Femur (tissue), 1 donor: Measurements from ENCODE around the gene ITGB6.

Experiments used
- DNase-seq: peaks from one replicate; pipeline ENCODE4 v3.0.0-alpha.2; 2017

Gene ITGB6

GRCh38 chr2:160077912-160078810 lies 121.9 kb downstream of the ITGB6 start:
- no peak for DNase-seq

DNA sequence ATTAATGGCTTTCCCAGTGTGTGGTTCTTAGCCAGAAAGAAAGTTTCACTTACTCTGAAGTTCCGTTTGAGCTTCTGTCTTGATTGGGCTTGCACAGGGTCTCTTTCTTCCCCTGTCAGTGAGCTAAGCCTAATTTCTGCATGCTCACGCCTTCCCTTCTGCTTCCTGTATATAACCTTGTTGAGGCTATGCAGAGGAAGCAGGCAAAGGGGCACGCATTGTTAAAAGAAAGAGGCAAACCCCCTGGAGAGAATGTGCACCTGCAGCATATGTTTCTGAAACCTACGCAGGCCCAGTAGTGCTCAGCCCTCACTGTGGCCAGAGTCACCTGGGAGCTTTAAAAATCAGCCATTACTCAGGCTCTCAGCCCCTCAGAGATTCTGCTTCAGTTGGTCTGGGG lies 123.2 kb downstream of the ITGB6 start:
- no peak for DNase-seq

DNA sequence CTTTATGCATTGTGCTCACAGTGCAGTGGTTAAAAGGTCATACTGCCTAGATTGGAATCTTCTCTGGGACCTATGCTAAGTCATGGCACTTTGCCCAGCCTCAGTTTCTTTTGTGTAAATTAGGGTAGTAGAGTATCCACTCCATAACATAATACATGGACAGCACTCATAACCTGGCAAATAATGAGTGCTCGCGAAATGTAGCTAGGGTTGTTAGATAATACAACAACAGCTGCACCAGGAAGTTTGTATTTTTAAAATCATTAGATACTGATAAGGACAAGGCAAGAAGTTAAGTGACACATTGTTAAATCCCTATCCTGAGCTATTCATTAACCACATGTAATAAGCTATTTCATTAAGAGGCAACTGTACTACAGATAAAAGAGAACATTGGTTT lies 123.8 kb downstream of the ITGB6 start:
- DNase-seq: no peak

- DNase-seq: no peak
Observed at GRCh38 chr2:160075171-160075570, 124.9 kb downstream of the ITGB6 start.

GRCh38 chr2:160073284-160073888 lies 126.7 kb downstream of the ITGB6 start:
- DNase-seq: no peak

DNA sequence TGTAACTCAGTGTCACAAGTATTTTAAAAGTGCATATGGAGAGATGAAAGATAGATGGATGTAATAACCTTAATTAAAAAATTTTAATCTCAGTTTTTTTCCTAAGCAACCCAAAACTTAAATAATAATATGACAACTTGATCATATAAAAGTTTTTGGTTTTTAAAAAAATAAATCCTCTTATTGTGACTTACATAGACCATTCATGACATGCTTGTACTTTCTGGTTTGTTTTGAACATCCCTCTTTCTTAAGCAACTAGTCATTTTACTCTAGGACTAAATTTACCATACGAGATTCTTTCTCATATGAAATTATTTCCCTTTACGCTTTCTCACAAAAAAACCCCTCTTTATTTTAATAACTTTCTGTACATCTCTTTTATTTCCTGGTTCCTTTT lies 131.2 kb downstream of the ITGB6 start:
- no peak for DNase-seq

DNA sequence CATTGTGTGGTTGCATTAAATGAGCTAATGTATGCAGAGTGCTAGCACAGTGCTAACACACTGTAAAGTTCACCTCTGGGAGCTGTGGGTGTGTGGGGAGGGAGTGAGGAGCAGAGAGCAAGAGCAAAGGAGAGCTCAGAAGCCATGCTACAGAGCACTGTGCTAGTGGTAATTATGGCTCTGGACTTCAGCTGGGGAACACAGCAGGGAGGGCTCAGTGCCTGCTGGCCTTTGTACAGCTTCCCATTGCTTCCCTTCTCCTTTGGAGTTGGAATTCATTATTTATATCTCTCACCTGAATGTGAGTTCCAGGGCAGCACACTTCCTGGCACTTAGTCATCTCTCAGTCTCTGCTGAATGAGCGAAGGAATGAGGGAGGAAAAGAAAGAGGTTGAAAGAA lies 135.2 kb downstream of the ITGB6 start:
- DNase-seq: no peak

- DNase-seq: no peak
Observed at GRCh38 chr2:160063879-160064612, 136.0 kb downstream of the ITGB6 start.

DNA sequence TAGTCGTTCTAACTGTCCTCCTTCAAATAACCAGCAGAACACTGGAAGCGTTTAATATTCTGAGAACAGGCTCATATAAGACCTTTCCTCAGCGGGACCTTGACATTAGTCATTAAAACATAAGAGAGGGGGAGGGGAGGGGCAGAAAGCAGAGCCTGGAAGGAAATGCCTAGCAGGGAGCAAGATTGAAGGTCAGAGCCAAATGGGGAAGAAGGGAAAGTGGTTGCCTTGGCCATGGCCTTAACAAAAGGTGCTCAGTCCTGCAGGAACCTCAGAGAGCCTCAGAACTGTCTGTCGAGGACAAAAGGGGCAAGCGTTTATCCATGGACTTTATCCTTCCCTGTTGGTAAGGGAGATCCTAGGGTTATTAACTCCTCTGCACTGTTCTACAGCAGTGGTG lies 136.8 kb downstream of the ITGB6 start:
- no peak for DNase-seq

GRCh38 chr2:160062292-160063005 lies 137.6 kb downstream of the ITGB6 start, which contains the start of gene PLA2R1:
Gene PLA2R1, minus strand, starts transcription at chr2:160062615. Its CDS starts 212 bp downstream, at chr2:160062403.
- peak; percentile 70 for DNase-seq

DNA sequence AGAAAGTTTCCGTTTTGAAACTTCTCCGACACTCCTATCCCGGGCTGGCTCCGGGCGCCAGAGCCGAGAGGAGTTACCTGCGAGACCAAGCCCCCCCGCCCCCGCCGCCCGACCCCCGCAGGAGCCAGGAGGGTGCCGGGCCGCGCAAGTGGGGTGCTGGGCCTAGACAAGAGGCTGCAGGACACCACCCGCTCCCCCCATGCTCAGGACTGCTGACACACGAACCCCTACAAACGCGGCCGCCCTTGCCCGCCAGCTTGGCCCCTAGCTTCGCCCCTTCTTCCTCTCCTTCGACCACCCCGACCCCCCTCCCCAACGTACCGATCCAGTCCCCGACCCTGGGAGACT lies 138.2 kb downstream of the ITGB6 start:
- DNase-seq: peak; percentile 46

DNA sequence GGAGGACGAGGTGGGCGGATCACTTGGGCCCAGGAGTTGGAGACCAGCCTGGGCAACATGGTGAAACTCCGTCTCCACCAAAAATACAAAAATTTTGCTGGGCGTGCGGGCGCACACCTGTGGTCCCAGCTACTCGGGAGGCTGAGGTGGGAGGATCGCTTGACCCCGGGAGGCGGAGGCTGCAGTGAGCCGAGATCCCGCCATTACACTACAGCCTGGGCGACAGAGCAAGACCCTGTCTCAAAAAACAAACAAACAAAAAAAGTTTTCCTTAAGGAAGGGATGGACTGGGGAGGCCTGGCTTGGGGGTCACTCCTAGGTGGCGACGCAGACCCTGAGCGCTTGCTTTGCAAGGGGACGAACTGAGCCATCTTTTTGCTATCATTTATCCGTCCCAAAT lies 138.5 kb downstream of the ITGB6 start:
- no peak for DNase-seq

- no peak for DNase-seq
Observed at GRCh38 chr2:160060297-160060696, 139.8 kb downstream of the ITGB6 start.

GRCh38 chr2:160057356-160057755 lies 142.7 kb downstream of the ITGB6 start:
- DNase-seq: no peak

DNA sequence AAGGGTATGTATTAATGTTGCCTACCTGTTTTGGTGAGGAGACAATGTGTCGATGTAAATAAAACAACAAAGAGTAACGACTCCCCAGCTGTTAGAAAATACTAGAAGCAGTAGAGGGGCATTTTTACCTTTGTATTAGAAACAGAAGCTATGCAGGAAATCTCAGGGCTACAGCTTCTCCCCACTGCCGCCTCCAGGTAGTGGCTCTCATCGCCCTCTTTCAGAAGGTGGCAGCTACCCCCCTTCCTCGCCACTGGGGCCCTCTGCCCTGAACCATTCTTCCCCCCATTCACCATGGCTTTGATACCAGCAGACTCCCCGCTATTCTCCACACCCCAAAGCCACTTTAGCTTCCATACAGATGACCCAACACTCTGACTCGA lies 144.4 kb downstream of the ITGB6 start:
- DNase-seq: no peak

- no peak for DNase-seq
Observed at GRCh38 chr2:160054984-160055725, 144.9 kb downstream of the ITGB6 start.

GRCh38 chr2:160053946-160054345 lies 146.1 kb downstream of the ITGB6 start:
- DNase-seq: no peak

DNA sequence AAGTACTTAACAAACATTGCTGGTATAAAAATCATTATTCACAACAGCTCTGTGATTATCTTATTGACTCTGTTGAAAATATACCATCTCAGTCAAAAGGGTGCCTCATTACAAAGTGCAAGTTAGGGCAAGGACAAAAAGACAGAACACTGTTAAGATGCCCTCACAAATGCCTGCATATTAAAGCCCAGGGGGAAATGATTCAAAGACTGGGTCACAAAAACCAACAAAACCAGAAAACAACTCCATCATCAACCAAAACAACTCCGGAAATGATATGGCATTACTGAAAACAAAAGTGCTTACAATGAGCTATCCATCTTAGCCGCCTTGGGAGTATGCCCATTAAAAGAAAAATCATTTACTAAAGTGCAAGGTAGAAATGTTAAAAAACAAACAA lies 147.5 kb downstream of the ITGB6 start:
- DNase-seq: no peak

GRCh38 chr2:160051371-160051800 lies 148.7 kb downstream of the ITGB6 start:
- DNase-seq: no peak

- DNase-seq: no peak
Observed at GRCh38 chr2:160050147-160050546, 149.9 kb downstream of the ITGB6 start.
